ENCODE data around the gene WDCP. TPM values are rescaled to one million over a fixed set of nuclear protein-coding genes. Genes with fewer than 3 reads are reported as not detected.
"Not testable (repeated sequence)": the region's sequence is repeated elsewhere in the genome, so short reads cannot be mapped to it uniquely, and the experiment has no call there.

The WDCP gene
- total RNA-seq, 1 experiment from 2014 or later, result 19.9 TPM

DNA sequence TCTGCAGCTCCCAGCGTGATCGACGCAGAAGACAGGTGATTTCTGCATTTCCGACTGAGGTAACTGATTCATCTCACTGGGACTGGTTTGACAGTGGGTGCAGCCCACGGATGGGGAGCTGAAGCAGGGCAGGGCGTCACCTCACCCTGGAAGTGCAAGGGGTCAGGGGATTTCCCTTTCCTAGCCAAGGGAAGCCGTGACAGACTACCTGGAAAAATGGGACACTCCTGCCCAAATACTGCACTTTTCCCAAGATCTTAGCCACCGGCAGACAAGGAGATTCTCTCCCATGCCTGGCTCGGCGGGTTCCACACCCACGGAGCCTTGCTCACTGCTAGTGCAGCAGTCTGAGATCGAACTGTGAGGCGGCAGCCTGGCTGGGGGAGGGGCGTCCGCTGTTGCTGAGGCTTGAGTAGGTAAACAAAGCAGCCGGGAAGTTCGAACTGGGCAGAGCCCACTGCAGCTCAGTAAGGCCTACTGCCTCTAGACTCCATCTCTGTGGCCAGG is 48.0 kb upstream of the WDCP start:
- H4K20me1 ChIP-seq (ENCODE audit: insufficient read depth); H3K27me3 ChIP-seq (ENCODE audit: insufficient read depth, low read length); CTCF ChIA-PET; ATAC-seq; H3K9me3 ChIP-seq (ENCODE audit: control insufficient read depth in 1 of 2, insufficient read depth in 1 of 2, low read depth in 1 of 2, low read length in 2 of 2); RAD21 ChIA-PET (ENCODE audit: low non-redundant PET in 1 of 2, low total read pairs in 2 of 2, uncharacterized antibody in 2 of 2, unreplicated experiment in 2 of 2); H3K4me1 ChIP-seq (ENCODE audit: control insufficient read depth in 1 of 2, insufficient read depth in 2 of 2, low read length in 2 of 2); H2AFZ ChIP-seq (ENCODE audit: low read depth, low read length, poor library complexity, severe bottlenecking); H3K79me2 ChIP-seq (ENCODE audit: insufficient read depth, low read length); DNase-seq (ENCODE audit: low read depth, low spot score); H3K4me2 ChIP-seq (ENCODE audit: low read length); H3K9ac ChIP-seq (ENCODE audit: low read length); POLR2A ChIA-PET; intact Hi-C loops (cut with micrococcal nuclease); H3K27ac ChIP-seq (ENCODE audit: low read depth, low read length); H3K4me3 ChIP-seq (replicated peaks in 1 of 2; ENCODE audit: low read depth in 1 of 2, low read length in 2 of 2); BruUV-seq (replicated peaks); H3K9me2 ChIP-seq (ENCODE audit: insufficient read depth); H3K36me3 ChIP-seq (ENCODE audit: control insufficient read depth in 1 of 2, insufficient read depth in 2 of 2, low read length in 2 of 2): not testable (repeated sequence)

DNA sequence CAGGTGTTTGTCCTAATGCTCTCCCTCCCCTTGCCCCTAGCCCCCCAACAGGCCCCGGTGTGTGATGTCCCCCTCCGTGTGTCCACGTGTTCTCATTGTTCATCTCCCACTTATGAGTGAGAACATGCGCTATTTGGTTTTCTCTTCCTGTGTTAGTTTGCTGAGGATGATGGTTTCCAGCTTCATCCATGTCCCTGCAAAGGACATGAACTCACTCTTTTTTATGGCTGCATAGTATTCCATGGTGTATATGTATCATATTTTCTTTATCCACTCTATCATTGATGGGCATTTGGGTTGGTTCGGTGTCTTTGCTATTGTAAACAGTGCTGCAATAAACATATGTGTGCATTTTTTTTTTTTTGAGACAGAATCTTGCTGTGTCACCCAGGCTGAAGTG is 46.1 kb upstream of the WDCP start:
- BruUV-seq (replicated peaks); H3K27me3 ChIP-seq (ENCODE audit: insufficient read depth, low read length); H3K4me1 ChIP-seq (ENCODE audit: control insufficient read depth in 1 of 2, insufficient read depth in 2 of 2, low read length in 2 of 2); CTCF ChIA-PET; H2AFZ ChIP-seq (ENCODE audit: low read depth, low read length, poor library complexity, severe bottlenecking); H3K9me3 ChIP-seq (ENCODE audit: control insufficient read depth in 1 of 2, insufficient read depth in 1 of 2, low read depth in 1 of 2, low read length in 2 of 2); H3K36me3 ChIP-seq (ENCODE audit: control insufficient read depth in 1 of 2, insufficient read depth in 2 of 2, low read length in 2 of 2); H3K4me3 ChIP-seq (replicated peaks in 1 of 2; ENCODE audit: low read depth in 1 of 2, low read length in 2 of 2); POLR2A ChIA-PET; H4K20me1 ChIP-seq (ENCODE audit: insufficient read depth); H3K9ac ChIP-seq (ENCODE audit: low read length); H3K4me2 ChIP-seq (ENCODE audit: low read length); intact Hi-C loops (cut with micrococcal nuclease); H3K79me2 ChIP-seq (ENCODE audit: insufficient read depth, low read length); DNase-seq (ENCODE audit: low read depth, low spot score); RAD21 ChIA-PET (ENCODE audit: low non-redundant PET in 1 of 2, low total read pairs in 2 of 2, uncharacterized antibody in 2 of 2, unreplicated experiment in 2 of 2); ATAC-seq; H3K9me2 ChIP-seq (ENCODE audit: insufficient read depth); H3K27ac ChIP-seq (ENCODE audit: low read depth, low read length): not testable (repeated sequence)

DNA sequence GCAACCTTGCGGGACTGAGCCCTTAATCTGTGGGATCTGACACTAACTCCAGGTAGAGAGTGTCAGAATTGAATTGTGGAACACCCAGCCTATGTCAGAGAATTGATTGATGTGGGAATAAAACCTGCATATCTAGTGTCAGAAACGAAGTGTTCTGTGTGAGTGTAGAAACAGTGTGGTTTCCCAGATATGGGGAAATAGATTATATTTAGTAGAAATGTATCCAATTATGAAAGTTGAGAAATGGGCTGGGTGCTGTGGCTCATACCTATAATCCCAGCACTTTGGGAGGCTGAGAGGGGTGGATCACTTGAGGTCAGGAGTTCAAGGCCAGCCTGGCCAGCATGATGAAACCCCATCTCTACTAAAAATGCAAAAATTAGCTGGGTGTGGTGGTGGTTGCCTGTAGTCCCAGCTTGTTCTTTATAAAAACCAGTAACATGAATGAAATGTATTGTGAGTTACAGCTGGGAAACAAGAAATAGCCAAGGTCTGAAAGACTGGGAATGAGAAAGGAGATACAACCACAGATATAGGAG is 41.7 kb upstream of the WDCP start:
- RAD21 ChIA-PET (ENCODE audit: low non-redundant PET in 1 of 2, low total read pairs in 2 of 2, uncharacterized antibody in 2 of 2, unreplicated experiment in 2 of 2), result no interaction called here

More for the DNA sequence above, 41.7 kb upstream of the WDCP start:
- Histone ChIP-seq H2AFZ (ENCODE audit: low read depth, low read length, poor library complexity, severe bottlenecking) (no peak overlapping the region), H3K27me3 (ENCODE audit: insufficient read depth, low read length) (no peaks in the 10 kb centered on the region), H3K4me2 (ENCODE audit: low read length) (no peak overlapping the region), H3K9ac (ENCODE audit: low read length) (no peak overlapping the region), H4K20me1 (ENCODE audit: insufficient read depth) (no peaks in the 10 kb centered on the region), H3K9me3 (ENCODE audit: control insufficient read depth in 1 of 2, insufficient read depth in 1 of 2, low read depth in 1 of 2, low read length in 2 of 2) (no peaks in the 10 kb centered on the region), H3K79me2 (ENCODE audit: insufficient read depth, low read length) (no peaks in the 10 kb centered on the region), H3K27ac (ENCODE audit: low read depth, low read length) (no peak overlapping the region), H3K9me2 (ENCODE audit: insufficient read depth) (no peaks in the 10 kb centered on the region), H3K4me1 (ENCODE audit: control insufficient read depth in 1 of 2, insufficient read depth in 2 of 2, low read length in 2 of 2) (peaks cover 4 to 10% of the 10 kb centered on the region in 2 experiments; a peak in 2 of 4 replicates), H3K4me3 (replicated peaks in 1 of 2; ENCODE audit: low read depth in 1 of 2, low read length in 2 of 2) (no peak overlapping the region), H3K36me3 (ENCODE audit: control insufficient read depth in 1 of 2, insufficient read depth in 2 of 2, low read length in 2 of 2) (no peaks in the 10 kb centered on the region)
- POLR2A ChIA-PET, result no interaction called here
- ATAC-seq (no peak), DNase-seq (ENCODE audit: low read depth, low spot score) (no peak)
- intact Hi-C loops (cut with micrococcal nuclease), result no loop called here
- TF ChIP-seq, protein P1, sequence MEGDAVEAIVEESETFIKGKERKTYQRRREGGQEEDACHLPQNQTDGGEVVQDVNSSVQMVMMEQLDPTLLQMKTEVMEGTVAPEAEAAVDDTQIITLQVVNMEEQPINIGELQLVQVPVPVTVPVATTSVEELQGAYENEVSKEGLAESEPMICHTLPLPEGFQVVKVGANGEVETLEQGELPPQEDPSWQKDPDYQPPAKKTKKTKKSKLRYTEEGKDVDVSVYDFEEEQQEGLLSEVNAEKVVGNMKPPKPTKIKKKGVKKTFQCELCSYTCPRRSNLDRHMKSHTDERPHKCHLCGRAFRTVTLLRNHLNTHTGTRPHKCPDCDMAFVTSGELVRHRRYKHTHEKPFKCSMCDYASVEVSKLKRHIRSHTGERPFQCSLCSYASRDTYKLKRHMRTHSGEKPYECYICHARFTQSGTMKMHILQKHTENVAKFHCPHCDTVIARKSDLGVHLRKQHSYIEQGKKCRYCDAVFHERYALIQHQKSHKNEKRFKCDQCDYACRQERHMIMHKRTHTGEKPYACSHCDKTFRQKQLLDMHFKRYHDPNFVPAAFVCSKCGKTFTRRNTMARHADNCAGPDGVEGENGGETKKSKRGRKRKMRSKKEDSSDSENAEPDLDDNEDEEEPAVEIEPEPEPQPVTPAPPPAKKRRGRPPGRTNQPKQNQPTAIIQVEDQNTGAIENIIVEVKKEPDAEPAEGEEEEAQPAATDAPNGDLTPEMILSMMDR (IDR thresholded peaks at IDR 0.05 in 2 of 3, conservative IDR thresholded peaks at IDR 0.05 in 1 of 3; ENCODE audit: borderline replicate concordance in 1 of 3, insufficient read depth in 1 of 3, low read depth in 2 of 3, low read length in 2 of 3), result no peak
- no peak for TF ChIP-seq ELF1 (IDR thresholded peaks at IDR 0.05; ENCODE audit: borderline replicate concordance, low read depth)
- TF ChIP-seq POLR2A (IDR thresholded peaks at IDR 0.05; ENCODE audit: borderline replicate concordance, extremely low read depth, insufficient read depth, insufficient read length), result no peak
- no peak for TF ChIP-seq TCF7L2 (IDR thresholded peaks at IDR 0.05; ENCODE audit: borderline replicate concordance, extremely low read depth, insufficient read depth, insufficient read length)
- BruUV-seq (replicated peaks), result no TSS peak
- CTCF ChIA-PET, result no interaction called here

Measured in HCT116 (cell line).